Measurements from ENCODE around the gene SARM1. TPM values are rescaled to one million over a fixed set of nuclear protein-coding genes. Genes with fewer than 3 reads are reported as not detected.

SARM1 gene
- total and polyA plus RNA-seq, 2 of the 13 experiments (the other 11 are each of a cell fraction or from before 2014, with no cell fraction given): 0.73 to 0.86 TPM

DNA sequence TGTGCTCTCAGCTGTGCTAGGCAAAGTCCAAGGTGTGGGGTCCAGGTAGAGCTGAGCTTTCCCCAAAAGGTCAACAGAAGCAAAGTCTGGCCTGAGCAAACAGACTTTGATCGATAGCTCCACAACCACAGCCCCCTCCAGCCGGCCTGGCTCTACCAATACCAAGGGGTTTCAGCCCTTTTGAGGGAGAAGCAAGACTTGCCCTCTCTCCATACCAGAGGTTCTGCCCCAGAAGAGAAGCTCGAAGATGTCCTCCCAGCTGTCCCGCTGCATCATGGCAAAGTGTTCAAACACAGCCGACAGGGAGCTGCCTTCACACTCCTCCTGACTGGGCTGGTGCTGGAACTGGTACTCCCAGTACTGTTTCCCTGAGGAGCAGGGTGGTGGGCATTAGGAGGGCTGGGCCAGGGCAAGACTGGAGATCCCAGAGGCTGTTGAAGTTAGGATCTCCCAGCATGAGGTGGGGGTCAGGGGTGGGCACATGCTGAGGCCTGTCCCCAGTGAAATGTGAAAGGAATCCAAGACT lies 3.1 kb upstream of the SARM1 start (continued):
- peak; percentile 84 for TF ChIP-seq SP4 (CRISPR knock-in tag; IDR thresholded peaks at IDR 0.05)
- peak; percentile 95 for TF ChIP-seq ZNF609 (CRISPR knock-in tag; IDR thresholded peaks at IDR 0.05; ENCODE audit: borderline replicate concordance)
- no peak for TF ChIP-seq CENPT (CRISPR knock-in tag; IDR thresholded peaks at IDR 0.05; ENCODE audit: low read depth)
- TF ChIP-seq HNRNPUL1 (IDR thresholded peaks at IDR 0.05; ENCODE audit: low read depth, low read length): no peak
- no peak for TF ChIP-seq ARNT2 (CRISPR knock-in tag; IDR thresholded peaks at IDR 0.05; ENCODE audit: low read depth)
- TF ChIP-seq NAIF1 (CRISPR knock-in tag; IDR thresholded peaks at IDR 0.05; ENCODE audit: borderline replicate concordance): no peak
- no peak for TF ChIP-seq RFXANK (CRISPR knock-in tag; IDR thresholded peaks at IDR 0.05)
- TF ChIP-seq ZNF263 (CRISPR knock-in tag; IDR thresholded peaks at IDR 0.05): peak; percentile 64; the same call in 1 of the 2 replicates
- TF ChIP-seq, protein P1, sequence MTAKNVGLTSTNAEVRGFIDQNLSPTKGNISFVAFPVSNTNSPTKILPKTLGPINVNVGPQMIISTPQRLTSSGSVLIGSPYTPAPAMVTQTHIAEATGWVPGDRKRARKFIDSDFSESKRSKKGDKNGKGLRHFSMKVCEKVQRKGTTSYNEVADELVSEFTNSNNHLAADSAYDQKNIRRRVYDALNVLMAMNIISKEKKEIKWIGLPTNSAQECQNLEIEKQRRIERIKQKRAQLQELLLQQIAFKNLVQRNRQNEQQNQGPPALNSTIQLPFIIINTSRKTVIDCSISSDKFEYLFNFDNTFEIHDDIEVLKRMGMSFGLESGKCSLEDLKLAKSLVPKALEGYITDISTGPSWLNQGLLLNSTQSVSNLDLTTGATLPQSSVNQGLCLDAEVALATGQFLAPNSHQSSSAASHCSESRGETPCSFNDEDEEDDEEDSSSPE (CRISPR knock-in tag; IDR thresholded peaks at IDR 0.05): no peak
- TF ChIP-seq TOE1 (CRISPR knock-in tag; IDR thresholded peaks at IDR 0.05): no peak
- TF ChIP-seq ZNF775 (CRISPR knock-in tag; IDR thresholded peaks at IDR 0.05; ENCODE audit: borderline replicate concordance): peak; percentile 22; the same call in 1 of the 2 replicates
- TF ChIP-seq, protein P2, sequence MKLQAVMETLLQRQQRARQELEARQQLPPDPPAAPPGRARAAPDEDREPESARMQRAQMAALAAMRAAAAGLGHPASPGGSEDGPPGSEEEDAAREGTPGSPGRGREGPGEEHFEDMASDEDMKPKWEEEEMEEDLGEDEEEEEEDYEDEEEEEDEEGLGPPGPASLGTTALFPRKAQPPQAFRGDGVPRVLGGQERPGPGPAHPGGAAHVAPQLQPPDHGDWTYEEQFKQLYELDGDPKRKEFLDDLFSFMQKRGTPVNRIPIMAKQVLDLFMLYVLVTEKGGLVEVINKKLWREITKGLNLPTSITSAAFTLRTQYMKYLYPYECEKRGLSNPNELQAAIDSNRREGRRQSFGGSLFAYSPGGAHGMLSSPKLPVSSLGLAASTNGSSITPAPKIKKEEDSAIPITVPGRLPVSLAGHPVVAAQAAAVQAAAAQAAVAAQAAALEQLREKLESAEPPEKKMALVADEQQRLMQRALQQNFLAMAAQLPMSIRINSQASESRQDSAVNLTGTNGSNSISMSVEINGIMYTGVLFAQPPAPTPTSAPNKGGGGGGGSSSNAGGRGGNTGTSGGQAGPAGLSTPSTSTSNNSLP (IDR thresholded peaks at IDR 0.05; ENCODE audit: low read depth, low read length): peak; percentile 42; the same call in 1 of the 2 replicates
- TF ChIP-seq BRCA1 (CRISPR knock-in tag; IDR thresholded peaks at IDR 0.05): 0 out of 2 replicates have a peak, but pooled peaks have one; percentile 56
- TF ChIP-seq ATF7 (IDR thresholded peaks at IDR 0.05): no peak
- TF ChIP-seq ATF7 (CRISPR knock-in tag; IDR thresholded peaks at IDR 0.05): no peak
- TF ChIP-seq ESRRA (CRISPR knock-in tag; IDR thresholded peaks at IDR 0.05; ENCODE audit: low read depth): peak; percentile 95
- 0 out of 2 replicates have a peak, but pooled peaks have one; percentile 46 for TF ChIP-seq ZNF441 (CRISPR knock-in tag; IDR thresholded peaks at IDR 0.05; ENCODE audit: borderline replicate concordance)
- no peak for TF ChIP-seq GPN1 (CRISPR knock-in tag; IDR thresholded peaks at IDR 0.05; ENCODE audit: borderline replicate concordance)
- TF ChIP-seq, protein P3, sequence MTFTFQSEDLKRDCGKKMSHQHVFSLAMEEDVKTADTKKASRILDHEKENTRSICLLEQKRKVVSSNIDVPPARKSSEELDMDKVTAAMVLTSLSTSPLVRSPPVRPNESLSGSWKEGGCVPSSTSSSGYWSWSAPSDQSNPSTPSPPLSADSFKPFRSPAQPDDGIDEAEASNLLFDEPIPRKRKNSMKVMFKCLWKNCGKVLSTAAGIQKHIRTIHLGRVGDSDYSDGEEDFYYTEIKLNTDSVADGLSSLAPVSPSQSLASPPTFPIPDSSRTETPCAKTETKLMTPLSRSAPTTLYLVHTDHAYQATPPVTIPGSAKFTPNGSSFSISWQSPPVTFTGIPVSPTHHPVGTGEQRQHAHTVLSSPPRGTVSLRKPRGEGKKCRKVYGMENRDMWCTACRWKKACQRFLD (CRISPR knock-in tag; IDR thresholded peaks at IDR 0.05; ENCODE audit: borderline replicate concordance): no peak
